SH-SY5Y (cell line): ENCODE data around the gene RAPGEF2.

Experiments used
- GATA2 ChIP-seq: IDR thresholded peaks from 2 replicates; pipeline ENCODE4 v1.6.1; 2011; ENCODE audit warnings: mild to moderate bottlenecking, low read depth, low read length
- GATA3 ChIP-seq: IDR thresholded peaks from 2 replicates; pipeline ENCODE4 v1.6.1; 2011; ENCODE audit warnings: low read depth, mild to moderate bottlenecking, low read length, moderate library complexity

DNA sequence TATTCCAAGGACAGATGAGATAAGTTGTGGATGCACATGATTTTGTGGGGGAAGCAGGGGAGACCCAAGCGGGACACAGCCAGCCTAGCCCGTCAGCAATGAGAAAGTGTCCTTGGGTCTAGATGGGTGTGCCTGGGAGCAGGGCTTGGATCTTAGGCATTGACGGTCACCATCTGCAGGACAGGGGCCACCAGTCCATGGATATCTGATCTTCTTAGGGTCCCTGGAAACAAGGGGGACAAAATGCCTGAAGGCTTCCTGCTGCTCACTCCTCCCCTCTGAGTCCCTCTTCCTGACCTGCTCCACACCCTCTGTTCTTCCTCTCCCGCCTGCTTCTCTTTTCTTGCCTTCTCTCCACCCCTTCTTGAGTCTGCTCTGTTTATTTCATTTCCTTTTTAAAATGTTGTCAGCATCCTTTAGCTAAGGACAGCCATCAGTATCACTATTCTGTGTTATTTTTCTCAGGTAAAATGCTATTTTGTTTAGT is 298.4 kb downstream of the RAPGEF2 start:
- TF ChIP-seq GATA2 (no peak), GATA3 (no peak)
